Body of pancreas (tissue), 4 donors: ENCODE measurements around the gene TMEM9. TPM values are rescaled to one million over a fixed set of nuclear protein-coding genes. Genes with fewer than 3 reads are reported as not detected.

ENCODE experiments used
- ATAC-seq: fragments of 150-250 bp; one replicate; pipeline ENCODE4 v1.9.1; 2016
- DNase-seq, 4 donors: peaks; one replicate each; pipeline ENCODE4 v3.0.0-alpha.2; 2019
- H3K27ac ChIP-seq, 4 donors: fragments of 200-600 bp; sonication (generic); 1 replicate in 3 of 4; 2 replicates in 1 of 4; pipeline versions ENCODE4 v1.5.1 to v1.6.1; 2016 to 2019; ENCODE audit warnings: mild to moderate bottlenecking in 1 of 4, mixed read lengths in 1 of 4, moderate library complexity in 1 of 4
- H3K27me3 ChIP-seq, 2 donors: fragments of 200-600 bp; sonication (generic); one replicate each; pipeline ENCODE4 v1.6.0; 2016; ENCODE audit warnings: mild to moderate bottlenecking in 1 of 2
- H3K36me3 ChIP-seq, 2 donors: fragments of 200-600 bp; sonication (generic); replicated peaks in 1 of 2; 2 replicates each; pipeline ENCODE4 v1.5.1; 2016; ENCODE audit warnings: low read depth in 2 of 2; ENCODE audit not compliant: insufficient read depth in 1 of 2
- H3K4me1 ChIP-seq: fragments of 200-600 bp; sonication (generic); one replicate; pipeline ENCODE4 v1.6.0; 2016
- H3K4me3 ChIP-seq, 2 donors: fragments of 200-600 bp; sonication (generic); 1 replicate in 1 of 2; 2 replicates in 1 of 2; pipeline ENCODE4 v1.5.1; 2016 to 2019
- H3K9me3 ChIP-seq, 3 donors: fragments of 200-600 bp; sonication (generic); 1 replicate in 2 of 3; 2 replicates in 1 of 3; pipeline ENCODE4 v1.5.1; 2016
- POLR2A ChIP-seq, 3 donors: fragments of 450-650 bp; IDR thresholded peaks; one replicate each; pipeline ENCODE4 v1.6.1; 2016; ENCODE audit warnings: antibody characterized with exemption in 3 of 3, mild to moderate bottlenecking in 2 of 3
- WGBS, 2 donors: methylation state at CpG; one replicate each; pipeline ENCODE4 v1.1.5; 2017; 5-methylcytosine and 5-hydroxymethylcytosine counted together
- intact Hi-C: fragments of 100-400 bp; cut with DNase I; formaldehyde crosslinking; loops from one replicate; pipeline ENCODE4 v1.15.1; 2023
- total RNA-seq, 2 donors: library from RNA; depleted of rRNA; stranded (reverse); fragments of >200 nt; gene quantifications; one replicate each; pipeline ENCODE4 v1.1.0, GENCODE V29; 2016
- TF ChIP-seq, protein P1 (sequence below), 7 experiments: fragments of 450-650 bp in 4 of 7; fragments of 200-600 bp in 3 of 7; sonication (generic) in 3 of 7; IDR thresholded peaks; one replicate each; pipeline ENCODE4 v1.5.1; 2016 to 2019; ENCODE audit warnings: antibody characterized with exemption in 7 of 7

TMEM9 gene
- total RNA-seq, 2 donors from 2014 or later: 56.6 to 70.5 TPM

- Histone ChIP-seq H3K36me3 (peaks cover 5 to 24% of the 10 kb centered on the region in 2 donors), H3K9me3 (no peaks in the 10 kb centered on the region), H3K27me3 (no peaks in the 10 kb centered on the region), H3K4me1 (peaks cover 6% of the 10 kb centered on the region), H3K4me3 (no peak overlapping the region), H3K27ac (no peak overlapping the region)
- ATAC-seq: no peak
- WGBS, 2 donors: 79 to 89% methylated on average over 3 of the region's 3 CpGs
- no peak for DNase-seq
- intact Hi-C loops: loop anchor here (5.0 kb wide), 1 partner anchor 37 kb away; no protein-coding TSS in a partner anchor
- TF ChIP-seq, protein P1, sequence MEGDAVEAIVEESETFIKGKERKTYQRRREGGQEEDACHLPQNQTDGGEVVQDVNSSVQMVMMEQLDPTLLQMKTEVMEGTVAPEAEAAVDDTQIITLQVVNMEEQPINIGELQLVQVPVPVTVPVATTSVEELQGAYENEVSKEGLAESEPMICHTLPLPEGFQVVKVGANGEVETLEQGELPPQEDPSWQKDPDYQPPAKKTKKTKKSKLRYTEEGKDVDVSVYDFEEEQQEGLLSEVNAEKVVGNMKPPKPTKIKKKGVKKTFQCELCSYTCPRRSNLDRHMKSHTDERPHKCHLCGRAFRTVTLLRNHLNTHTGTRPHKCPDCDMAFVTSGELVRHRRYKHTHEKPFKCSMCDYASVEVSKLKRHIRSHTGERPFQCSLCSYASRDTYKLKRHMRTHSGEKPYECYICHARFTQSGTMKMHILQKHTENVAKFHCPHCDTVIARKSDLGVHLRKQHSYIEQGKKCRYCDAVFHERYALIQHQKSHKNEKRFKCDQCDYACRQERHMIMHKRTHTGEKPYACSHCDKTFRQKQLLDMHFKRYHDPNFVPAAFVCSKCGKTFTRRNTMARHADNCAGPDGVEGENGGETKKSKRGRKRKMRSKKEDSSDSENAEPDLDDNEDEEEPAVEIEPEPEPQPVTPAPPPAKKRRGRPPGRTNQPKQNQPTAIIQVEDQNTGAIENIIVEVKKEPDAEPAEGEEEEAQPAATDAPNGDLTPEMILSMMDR (IDR thresholded peaks at IDR 0.05): no peak
- no peak for TF ChIP-seq POLR2A (IDR thresholded peaks at IDR 0.05)
Measured at GRCh38 chr1:201145132-201145531, 9.1 kb downstream of the TMEM9 start.

- Histone ChIP-seq H3K4me3 (no peak overlapping the region), H3K27ac (no peak overlapping the region), H3K4me1 (peaks cover 2% of the 10 kb centered on the region), H3K9me3 (no peaks in the 10 kb centered on the region), H3K36me3 (peaks cover 5 to 24% of the 10 kb centered on the region in 2 donors), H3K27me3 (no peaks in the 10 kb centered on the region)
- DNase-seq (no peak), ATAC-seq (no peak)
- TF ChIP-seq POLR2A (IDR thresholded peaks at IDR 0.05): no peak
- TF ChIP-seq, protein P1 (IDR thresholded peaks at IDR 0.05): no peak
- intact Hi-C loops: loop anchor here (5.0 kb wide), 1 partner anchor 38 kb away; no protein-coding TSS in a partner anchor
- 78 to 79% methylated on average over 5 of the region's 5 CpGs for WGBS, 2 donors
Measured at GRCh38 chr1:201144701-201145100, 9.6 kb downstream of the TMEM9 start.

DNA sequence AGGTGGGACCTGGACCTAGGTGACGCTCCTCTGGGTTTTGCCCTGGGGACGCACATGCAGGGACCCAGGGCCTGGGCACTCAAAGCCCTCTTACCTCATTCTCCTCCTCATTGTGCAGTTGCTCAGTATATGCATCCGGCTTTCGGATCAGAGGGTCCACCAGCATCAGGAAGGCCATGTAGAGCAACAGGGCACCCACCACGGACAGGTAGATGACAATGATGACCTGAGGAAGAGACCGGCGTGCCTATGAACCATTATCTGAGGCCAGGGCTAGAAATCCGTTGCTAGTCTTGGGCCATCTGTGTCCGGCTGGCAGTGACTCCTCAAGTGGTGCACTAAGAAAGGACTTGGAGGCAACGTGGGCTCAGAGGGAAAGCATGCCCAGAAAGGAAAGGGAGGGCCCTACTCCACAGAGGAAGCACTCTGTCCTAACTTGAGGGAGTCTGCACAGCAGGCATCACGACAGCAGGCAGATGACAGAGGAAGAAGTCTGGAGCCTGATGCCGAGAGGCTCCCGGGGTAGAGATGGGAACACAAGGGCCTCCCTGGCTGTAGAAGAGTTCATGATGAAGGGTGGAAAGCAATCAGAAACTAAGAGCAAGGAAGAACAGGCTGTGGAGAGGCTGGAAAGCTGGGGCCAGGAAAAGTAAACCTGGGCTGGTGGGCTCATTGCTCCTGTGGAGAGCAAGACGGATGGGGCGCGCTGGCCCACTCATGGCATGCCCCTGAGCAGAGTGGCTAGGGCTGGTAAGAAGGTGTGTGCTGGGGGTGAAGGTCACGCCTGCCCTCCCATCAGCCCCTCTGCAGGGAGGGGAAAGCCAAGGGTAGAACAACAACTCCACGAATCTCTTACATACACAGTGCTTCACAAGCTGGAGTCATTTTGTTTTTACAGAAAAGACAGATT is 10.3 kb downstream of the TMEM9 start:
- no peak for ATAC-seq
- H3K36me3 ChIP-seq: peaks cover 5 to 24% of the 10 kb centered on the region in 2 donors
- H3K9me3 ChIP-seq: no peaks in the 10 kb centered on the region
- 86% methylated on average over 16 to 18 of the region's 18 CpGs for WGBS, 2 donors
- peaks cover under 1% of the 10 kb centered on the region for H3K4me1 ChIP-seq
- no peak for TF ChIP-seq POLR2A (IDR thresholded peaks at IDR 0.05)
- TF ChIP-seq, protein P1 (IDR thresholded peaks at IDR 0.05): no peak
- no peak overlapping the region for H3K27ac ChIP-seq
- DNase-seq: no peak
- intact Hi-C loops: no loop called here
- H3K27me3 ChIP-seq: no peaks in the 10 kb centered on the region
- no peak overlapping the region for H3K4me3 ChIP-seq

GRCh38 chr1:201142849-201143725 is 11.2 kb downstream of the TMEM9 start:
- Histone ChIP-seq H3K9me3 (no peaks in the 10 kb centered on the region), H3K27me3 (no peaks in the 10 kb centered on the region), H3K36me3 (peaks cover 0 to 24% of the 10 kb centered on the region in 2 donors), H3K4me1 (peaks cover 9% of the 10 kb centered on the region), H3K4me3 (no peak overlapping the region), H3K27ac (no peak overlapping the region)
- DNase-seq (no peak), ATAC-seq (no peak)
- 85 to 92% methylated on average over 14 to 16 of the region's 16 CpGs for WGBS, 2 donors
- intact Hi-C loops: no loop called here
- no peak for TF ChIP-seq POLR2A (IDR thresholded peaks at IDR 0.05)
- TF ChIP-seq, protein P1 (IDR thresholded peaks at IDR 0.05): no peak
